HepG2 (cell line): ENCODE results near the gene PHF2.

Source experiments
- CHD4 ChIP-seq: fragments of 200-600 bp; sonication (generic); IDR thresholded peaks from 2 replicates; pipeline ENCODE4 v1.7.0; 2017; ENCODE audit warnings: mild to moderate bottlenecking, low read length, borderline replicate concordance
- NCOA2 ChIP-seq: sonication (generic); formaldehyde crosslinking; IDR thresholded peaks from 2 replicates; pipeline ENCODE4 v1.8.0; 2022; ENCODE audit warnings: inconsistent platforms
- NFRKB ChIP-seq: fragments of 450-650 bp; IDR thresholded peaks from 2 replicates; pipeline ENCODE4 v1.6.1; 2017
- POLR2A ChIP-seq, 2 experiments: IDR thresholded peaks; 2 replicates each; pipeline ENCODE4 v1.6.1; 2011; ENCODE audit warnings: low read depth in 2 of 2, low read length in 2 of 2, mild to moderate bottlenecking in 1 of 2, moderate library complexity in 1 of 2; ENCODE audit not compliant: insufficient read depth in 1 of 2
- RFX5 ChIP-seq: IDR thresholded peaks from 2 replicates; pipeline ENCODE4 v1.6.1; 2011; ENCODE audit warnings: low read depth, low read length, improper control_type of control experiment
- SIN3A ChIP-seq: IDR thresholded peaks from 2 replicates; pipeline ENCODE4 v1.6.1; 2011; ENCODE audit warnings: low read depth, mild to moderate bottlenecking, control low read depth, low read length, borderline replicate concordance
- SRSF9 ChIP-seq: fragments of 200-400 bp; formaldehyde crosslinking; IDR thresholded peaks from 2 replicates; pipeline ENCODE4 v1.6.1; 2018; ENCODE audit warnings: borderline replicate concordance, mild to moderate bottlenecking, low read depth, low read length; ENCODE audit not compliant: insufficient read depth, poor library complexity, severe bottlenecking
- TAF1 ChIP-seq: sonication (generic); formaldehyde crosslinking; IDR thresholded peaks from 2 replicates; pipeline ENCODE4 v1.4.0; 2020; ENCODE audit warnings: missing genetic modification reagents
- XRCC5 ChIP-seq: fragments of 200-400 bp; formaldehyde crosslinking; optimal IDR thresholded peaks from 2 replicates; pipeline ENCODE3; 2017; ENCODE audit warnings: mild to moderate bottlenecking, low read length
- ZNF18 ChIP-seq: sonication (generic); formaldehyde crosslinking; IDR thresholded peaks from 2 replicates; pipeline ENCODE4 v1.8.0; 2022; ENCODE audit warnings: mild to moderate bottlenecking, missing genetic modification reagents; ENCODE audit not compliant: insufficient replicate concordance
- ZNF572 ChIP-seq: sonication (generic); formaldehyde crosslinking; IDR thresholded peaks from 2 replicates; pipeline ENCODE4 v1.5.1; 2020; ENCODE audit warnings: mild to moderate bottlenecking, missing genetic modification reagents
- TF ChIP-seq, protein P1 (sequence below): sonication (generic); formaldehyde crosslinking; IDR thresholded peaks from 2 replicates; pipeline ENCODE4 v1.4.0; 2020; ENCODE audit warnings: missing genetic modification reagents
- TF ChIP-seq, protein P2 (sequence below): sonication (generic); formaldehyde crosslinking; IDR thresholded peaks from 2 replicates; pipeline ENCODE4 v1.8.0; 2022; ENCODE audit warnings: low read depth, missing genetic modification reagents

DNA sequence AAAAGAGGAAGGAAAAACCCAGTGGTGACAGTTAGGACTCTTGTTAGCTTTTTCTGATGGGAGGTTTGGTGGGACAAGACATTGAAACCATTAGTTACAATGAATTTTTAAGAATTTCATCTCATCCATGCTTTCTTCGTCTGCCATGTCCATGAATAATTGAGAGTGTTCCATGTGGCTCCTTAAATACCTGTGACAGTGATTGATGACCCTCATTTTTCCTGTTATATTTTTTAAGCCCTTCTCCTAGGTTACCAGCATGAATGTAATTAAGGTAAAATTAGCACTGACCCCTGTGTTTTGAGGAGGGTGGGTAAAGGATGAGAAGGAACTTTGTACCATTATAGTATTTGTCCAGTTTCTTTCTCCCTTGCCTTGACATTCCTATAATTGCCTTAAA is 23.5 kb upstream of the PHF2 start:
- TF ChIP-seq NFRKB: no peak
- TF ChIP-seq XRCC5: no peak
- no peak for TF ChIP-seq SIN3A
- no peak for TF ChIP-seq POLR2A (IDR thresholded peaks at IDR 0.05; ENCODE audit: insufficient read depth in 1 of 2, low read depth in 2 of 2, low read length in 2 of 2)
- TF ChIP-seq, protein P1, sequence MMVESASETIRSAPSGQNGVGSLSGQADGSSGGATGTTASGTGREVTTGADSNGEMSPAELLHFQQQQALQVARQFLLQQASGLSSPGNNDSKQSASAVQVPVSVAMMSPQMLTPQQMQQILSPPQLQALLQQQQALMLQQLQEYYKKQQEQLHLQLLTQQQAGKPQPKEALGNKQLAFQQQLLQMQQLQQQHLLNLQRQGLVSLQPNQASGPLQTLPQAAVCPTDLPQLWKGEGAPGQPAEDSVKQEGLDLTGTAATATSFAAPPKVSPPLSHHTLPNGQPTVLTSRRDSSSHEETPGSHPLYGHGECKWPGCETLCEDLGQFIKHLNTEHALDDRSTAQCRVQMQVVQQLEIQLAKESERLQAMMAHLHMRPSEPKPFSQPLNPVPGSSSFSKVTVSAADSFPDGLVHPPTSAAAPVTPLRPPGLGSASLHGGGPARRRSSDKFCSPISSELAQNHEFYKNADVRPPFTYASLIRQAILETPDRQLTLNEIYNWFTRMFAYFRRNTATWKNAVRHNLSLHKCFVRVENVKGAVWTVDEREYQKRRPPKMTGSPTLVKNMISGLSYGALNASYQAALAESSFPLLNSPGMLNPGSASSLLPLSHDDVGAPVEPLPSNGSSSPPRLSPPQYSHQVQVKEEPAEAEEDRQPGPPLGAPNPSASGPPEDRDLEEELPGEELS: no peak
- no peak for TF ChIP-seq NCOA2 (CRISPR knock-in tag)
- TF ChIP-seq SRSF9: no peak
- no peak for TF ChIP-seq CHD4
- TF ChIP-seq TAF1 (CRISPR knock-in tag): no peak
- TF ChIP-seq, protein P2, sequence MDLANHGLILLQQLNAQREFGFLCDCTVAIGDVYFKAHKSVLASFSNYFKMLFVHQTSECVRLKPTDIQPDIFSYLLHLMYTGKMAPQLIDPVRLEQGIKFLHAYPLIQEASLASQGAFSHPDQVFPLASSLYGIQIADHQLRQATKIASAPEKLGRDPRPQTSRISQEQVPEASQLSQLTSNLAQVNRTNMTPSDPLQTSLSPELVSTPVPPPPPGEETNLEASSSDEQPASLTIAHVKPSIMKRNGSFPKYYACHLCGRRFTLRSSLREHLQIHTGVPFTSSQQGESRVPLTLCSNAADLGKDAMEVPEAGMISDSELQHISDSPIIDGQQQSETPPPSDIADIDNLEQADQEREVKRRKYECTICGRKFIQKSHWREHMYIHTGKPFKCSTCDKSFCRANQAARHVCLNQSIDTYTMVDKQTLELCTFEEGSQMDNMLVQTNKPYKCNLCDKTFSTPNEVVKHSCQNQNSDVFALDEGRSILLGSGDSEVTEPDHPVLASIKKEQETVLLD (CRISPR knock-in tag): no peak
- TF ChIP-seq RFX5: no peak
- TF ChIP-seq ZNF18 (CRISPR knock-in tag): no peak
- TF ChIP-seq ZNF572 (CRISPR knock-in tag): no peak
